Measurements from ENCODE around the gene RPRML. TPM values are rescaled to one million over a fixed set of nuclear protein-coding genes. Genes with fewer than 3 reads are reported as not detected.

The RPRML gene
- total and polyA plus RNA-seq, 7 donors, result 0.32 to 1.4 (median 0.71) TPM; not detected in 4

GRCh38 chr17:46940692-46941404 lies 38.2 kb downstream of the RPRML start:
- Histone ChIP-seq H3K27ac (no peak overlapping the region), H3K4me1 (peaks cover 0 to 24% (median 18%) of the 10 kb centered on the region in 4 donors), H3K27me3 (no peaks in the 10 kb centered on the region), H3K36me3 (peaks cover 8 to 48% (median 34%) of the 10 kb centered on the region in 4 donors), H3K9me3 (no peaks in the 10 kb centered on the region), H3K4me3 (no peak overlapping the region)
- DNase-seq, result peak; percentile 80
- peak in 3 of 4 experiments; percentile 58 to 68 (median 62) for TF ChIP-seq CTCF (IDR thresholded peaks at IDR 0.05)
- TF ChIP-seq EP300 (IDR thresholded peaks at IDR 0.05), result no peak
- intact Hi-C loops (cut with DNase I), result no loop called here
- WGBS, 2 donors, result 42 to 45% methylated on average over 7 of the region's 7 CpGs

GRCh38 chr17:46935658-46936266 lies 43.3 kb downstream of the RPRML start:
- Histone ChIP-seq H3K4me1 (no peaks in the 10 kb centered on the region), H3K9me3 (no peaks in the 10 kb centered on the region), H3K36me3 (peaks cover 30 to 99% (median 76%) of the 10 kb centered on the region in 4 donors), H3K4me3 (no peak overlapping the region), H3K27me3 (no peaks in the 10 kb centered on the region), H3K27ac (no peak overlapping the region)
- intact Hi-C loops (cut with DNase I), result no loop called here
- no peak for TF ChIP-seq POLR2AphosphoS5 (IDR thresholded peaks at IDR 0.05)
- TF ChIP-seq EP300 (IDR thresholded peaks at IDR 0.05), result no peak
- no peak for TF ChIP-seq CTCF (IDR thresholded peaks at IDR 0.05)
- no peak for TF ChIP-seq POLR2A (IDR thresholded peaks at IDR 0.05)
- DNase-seq, result no peak
- WGBS, 2 donors, result 48 to 84% methylated on average over 7 of the region's 7 CpGs

- Histone ChIP-seq H3K9me3 (no peaks in the 10 kb centered on the region), H3K4me3 (no peak overlapping the region), H3K27me3 (no peaks in the 10 kb centered on the region), H3K4me1 (peaks cover 0 to 17% (median 2%) of the 10 kb centered on the region in 4 donors), H3K27ac (no peak overlapping the region), H3K36me3 (peaks cover 22 to 74% (median 51%) of the 10 kb centered on the region in 4 donors)
- TF ChIP-seq CTCF (IDR thresholded peaks at IDR 0.05), result no peak
- DNase-seq, result no peak
- intact Hi-C loops (cut with DNase I), result no loop called here
- 89 to 91% methylated on average over 4 of the region's 4 CpGs for whole genome bisulfite sequencing, 2 donors
Measured at GRCh38 chr17:46931596-46931995, 47.5 kb downstream of the RPRML start.

GRCh38 chr17:46930051-46930450 lies 49.0 kb downstream of the RPRML start:
- peaks cover 22 to 58% (median 39%) of the 10 kb centered on the region in 4 donors for H3K36me3 ChIP-seq
- DNase-seq, result no peak
- peaks cover 0 to 26% (median 10%) of the 10 kb centered on the region in 4 donors for H3K4me1 ChIP-seq
- TF ChIP-seq EP300 (IDR thresholded peaks at IDR 0.05) (no peak), POLR2AphosphoS5 (IDR thresholded peaks at IDR 0.05) (no peak), CTCF (IDR thresholded peaks at IDR 0.05) (no peak), POLR2A (IDR thresholded peaks at IDR 0.05) (no peak)
- whole genome bisulfite sequencing, 2 donors, result 92 to 96% methylated on average over 4 of the region's 4 CpGs
- intact Hi-C loops (cut with DNase I), result no loop called here
- no peak overlapping the region for H3K27ac ChIP-seq
- H3K27me3 ChIP-seq, result no peaks in the 10 kb centered on the region
- H3K9me3 ChIP-seq, result no peaks in the 10 kb centered on the region
- H3K4me3 ChIP-seq, result no peak overlapping the region
